ENCODE data around the gene CLK2. TPM values are rescaled to one million over a fixed set of nuclear protein-coding genes. Genes with fewer than 3 reads are reported as not detected.

Gene CLK2
- total RNA-seq, 4 donors from 2014 or later = 17.6 to 32.0 (median 25.3) TPM

GRCh38 chr1:155304558-155305063 is 31.3 kb upstream of the CLK2 start:
- TF ChIP-seq POLR2AphosphoS5 (IDR thresholded peaks at IDR 0.05) (no peak), EP300 (IDR thresholded peaks at IDR 0.05) (no peak), CTCF (IDR thresholded peaks at IDR 0.05) (no peak), POLR2A (IDR thresholded peaks at IDR 0.05; ENCODE audit: low read depth) (no peak)
- intact Hi-C loops (cut with DNase I) = no loop called here
- Histone ChIP-seq H3K4me3 (no peak overlapping the region), H3K9me3 (no peaks in the 10 kb centered on the region), H3K4me1 (peaks cover 4 to 15% (median 13%) of the 10 kb centered on the region in 4 donors), H3K27ac (replicated peaks in 1 of 4) (no peak overlapping the region), H3K36me3 (no peaks in the 10 kb centered on the region), H3K27me3 (no peaks in the 10 kb centered on the region)
- DNase-seq (ENCODE audit: extremely low spot score) = no peak
- 80% methylated on average over 11 of the region's 11 CpGs for whole genome bisulfite sequencing

- DNase-seq (ENCODE audit: extremely low spot score) = no peak
- no peaks in the 10 kb centered on the region for H3K36me3 ChIP-seq
- TF ChIP-seq EP300 (IDR thresholded peaks at IDR 0.05) (no peak), POLR2AphosphoS5 (IDR thresholded peaks at IDR 0.05) (no peak), CTCF (IDR thresholded peaks at IDR 0.05) (no peak), POLR2A (IDR thresholded peaks at IDR 0.05; ENCODE audit: low read depth) (no peak)
- no peaks in the 10 kb centered on the region for H3K9me3 ChIP-seq
- 88% methylated on average over 5 of the region's 5 CpGs for WGBS
- H3K27ac ChIP-seq (replicated peaks in 1 of 4) = no peak within 1 kb of the TSS
- intact Hi-C loops (cut with DNase I) = no loop called here
- no peaks in the 10 kb centered on the region for H3K4me1 ChIP-seq
- H3K4me3 ChIP-seq = no peak within 1 kb of the TSS
- H3K27me3 ChIP-seq = peaks cover 0 to 20% (median 0%) of the 10 kb centered on the region in 4 donors
These were observed 28.1 kb upstream of the CLK2 start, which contains the start of gene PKLR for GRCh38 chr1:155301342-155301841. Gene PKLR (minus strand): TSS chr1:155301438. CDS start chr1:155301395, 43 bp downstream.

GRCh38 chr1:155300553-155301329 is 27.4 kb upstream of the CLK2 start:
- Histone ChIP-seq H3K27ac (replicated peaks in 1 of 4) (no peak overlapping the region), H3K9me3 (no peaks in the 10 kb centered on the region), H3K4me3 (no peak overlapping the region), H3K36me3 (no peaks in the 10 kb centered on the region), H3K27me3 (peaks cover 0 to 26% (median 1%) of the 10 kb centered on the region in 4 donors), H3K4me1 (peaks cover 0 to 1% (median under 1%) of the 10 kb centered on the region in 4 donors)
- TF ChIP-seq CTCF (IDR thresholded peaks at IDR 0.05) (no peak), EP300 (IDR thresholded peaks at IDR 0.05) (no peak), POLR2AphosphoS5 (IDR thresholded peaks at IDR 0.05) (no peak), POLR2A (IDR thresholded peaks at IDR 0.05; ENCODE audit: low read depth) (no peak)
- no peak for DNase-seq (ENCODE audit: extremely low spot score)
- intact Hi-C loops (cut with DNase I) = no loop called here
- WGBS = 86% methylated on average over 9 of the region's 9 CpGs

- 93% methylated on average over 8 of the region's 8 CpGs for WGBS
- Histone ChIP-seq H3K4me1 (peaks cover 5 to 8% (median 8%) of the 10 kb centered on the region in 4 donors), H3K9me3 (no peaks in the 10 kb centered on the region), H3K27ac (replicated peaks in 1 of 4) (no peak overlapping the region), H3K36me3 (no peaks in the 10 kb centered on the region), H3K4me3 (no peak overlapping the region), H3K27me3 (peaks cover 0 to 34% (median 7%) of the 10 kb centered on the region in 4 donors)
- intact Hi-C loops (cut with DNase I) = no loop called here
- DNase-seq (ENCODE audit: extremely low spot score) = no peak
- TF ChIP-seq POLR2AphosphoS5 (IDR thresholded peaks at IDR 0.05) = no peak
These were observed 26.7 kb upstream of the CLK2 start for GRCh38 chr1:155300024-155300423.

GRCh38 chr1:155297384-155297783 is 24.1 kb upstream of the CLK2 start:
- H3K4me1 ChIP-seq = peaks cover 8 to 13% (median 12%) of the 10 kb centered on the region in 4 donors
- no peak for DNase-seq (ENCODE audit: extremely low spot score)
- TF ChIP-seq POLR2AphosphoS5 (IDR thresholded peaks at IDR 0.05) (no peak), POLR2A (IDR thresholded peaks at IDR 0.05; ENCODE audit: low read depth) (no peak), EP300 (IDR thresholded peaks at IDR 0.05) (no peak), CTCF (IDR thresholded peaks at IDR 0.05) (no peak)
- 68% methylated on average over 7 of the region's 7 CpGs for WGBS
- no peaks in the 10 kb centered on the region for H3K9me3 ChIP-seq
- H3K4me3 ChIP-seq = no peak overlapping the region
- intact Hi-C loops (cut with DNase I) = no loop called here
- H3K36me3 ChIP-seq = no peaks in the 10 kb centered on the region
- H3K27me3 ChIP-seq = peaks cover 0 to 49% (median 12%) of the 10 kb centered on the region in 4 donors
- H3K27ac ChIP-seq (replicated peaks in 1 of 4) = no peak overlapping the region

Measured in esophagus muscularis mucosa (tissue), 4 donors.